HCT116 (cell line): ENCODE results near the gene FRMPD4. TPM values are rescaled to one million over a fixed set of nuclear protein-coding genes. Genes with fewer than 3 reads are reported as not detected.

Experiments used
- ATAC-seq: fragments of 200-7000 bp; cut with Tn5 transposase; 2 replicates; pipeline ENCODE4 v1.9.1; 2020; ENCODE audit warnings: mild to moderate bottlenecking, moderate library complexity
- BruUV-seq: library from RNA; stranded (reverse); fragments of 400-500 nt; replicated peaks from 2 replicates; lab custom pipeline; 2021; lab: Mats Ljungman, UMichigan
- CTCF ChIA-PET: fragments of 300-600 bp; sonication (Branson Sonifier 250); formaldehyde crosslinking; loops from one replicate; lab custom pipeline; 2021; ENCODE audit warnings: antibody characterized with exemption; lab: Charles Lee
- POLR2A ChIA-PET: fragments of 300-600, 350-600 bp; sonication (Branson Sonifier 250); formaldehyde crosslinking; loops from one replicate; lab custom pipeline; 2021; ENCODE audit warnings: antibody characterized with exemption; lab: Charles Lee
- RAD21 ChIA-PET, 2 experiments: fragments of 300-600 bp; sonication (Branson Sonifier 250); formaldehyde crosslinking; loops; one replicate each; lab custom pipeline; 2023; ENCODE audit warnings: low total read pairs in 2 of 2; ENCODE audit not compliant: uncharacterized antibody in 2 of 2, unreplicated experiment in 2 of 2, low non-redundant PET in 1 of 2; lab: Charles Lee
- DNase-seq: peaks from one replicate; pipeline ENCODE4 v3.0.0-alpha.2; 2010; ENCODE audit warnings: low read depth, low spot score
- H2AFZ ChIP-seq: fragments of 200-600 bp; shearing (Covaris generic), sonication (generic); 2 replicates; pipeline ENCODE4 v1.6.1; 2017; ENCODE audit warnings: low read depth, mixed run types, mixed read lengths, antibody characterized with exemption, low read length; ENCODE audit not compliant: poor library complexity, severe bottlenecking
- H3K27ac ChIP-seq: 2 replicates; pipeline ENCODE4 v1.5.1; 2012; ENCODE audit warnings: low read depth, low read length
- H3K27me3 ChIP-seq: fragments of 200-600 bp; sonication (generic); 2 replicates; pipeline ENCODE4 v1.6.1; 2016; ENCODE audit warnings: mixed run types, low read length, mixed read lengths; ENCODE audit not compliant: insufficient read depth
- H3K36me3 ChIP-seq, 2 experiments: fragments of 200-500 bp in 1 of 2; fragments of 200-600 bp in 1 of 2; sonication (Bioruptor generic) in 1 of 2; sonication (generic) in 1 of 2; 2 replicates each; pipeline versions ENCODE4 v1.5.1 to v1.6.1; 2014 to 2016; ENCODE audit warnings: low read length in 2 of 2, inconsistent platforms in 1 of 2, mixed read lengths in 1 of 2, mixed run types in 1 of 2; ENCODE audit not compliant: insufficient read depth in 2 of 2, control insufficient read depth in 1 of 2
- H3K4me1 ChIP-seq, 2 experiments: fragments of 200-600 bp in 1 of 2; sonication (generic) in 1 of 2; 2 replicates each; pipeline versions ENCODE4 v1.5.1 to v1.6.1; 2012 to 2017; ENCODE audit warnings: low read length in 2 of 2, inconsistent platforms in 1 of 2, mild to moderate bottlenecking in 1 of 2, mixed read lengths in 1 of 2, mixed run types in 1 of 2, moderate library complexity in 1 of 2; ENCODE audit not compliant: insufficient read depth in 2 of 2, control insufficient read depth in 1 of 2
- H3K4me2 ChIP-seq: fragments of 200-600 bp; sonication (generic); 2 replicates; pipeline ENCODE4 v1.6.1; 2017; ENCODE audit warnings: mixed run types, low read length, mixed read lengths
- H3K4me3 ChIP-seq, 2 experiments: fragments of 200-600 bp in 1 of 2; sonication (generic) in 1 of 2; replicated peaks in 1 of 2; 2 replicates each; pipeline ENCODE4 v1.5.1; 2011 to 2016; ENCODE audit warnings: low read length in 2 of 2, control low read depth in 1 of 2, low read depth in 1 of 2, mild to moderate bottlenecking in 1 of 2, mixed read lengths in 1 of 2, mixed run types in 1 of 2
- H3K79me2 ChIP-seq: fragments of 200-600 bp; sonication (generic); 2 replicates; pipeline ENCODE4 v1.6.1; 2017; ENCODE audit warnings: mild to moderate bottlenecking, mixed run types, low read length, moderate library complexity, mixed read lengths; ENCODE audit not compliant: insufficient read depth
- H3K9ac ChIP-seq: fragments of 200-600 bp; sonication (generic); 2 replicates; pipeline ENCODE4 v1.6.1; 2016; ENCODE audit warnings: low read length, mixed read lengths
- H3K9me2 ChIP-seq: fragments of 200-600 bp; sonication (generic), shearing (Covaris generic); 2 replicates; pipeline ENCODE4 v1.6.1; 2017; ENCODE audit warnings: mixed run types, mild to moderate bottlenecking, moderate library complexity; ENCODE audit not compliant: insufficient read depth
- H3K9me3 ChIP-seq, 2 experiments: fragments of 200-500 bp in 1 of 2; fragments of 200-600 bp in 1 of 2; sonication (Bioruptor generic) in 1 of 2; sonication (generic) in 1 of 2; 2 replicates each; pipeline ENCODE4 v1.6.1; 2014 to 2017; ENCODE audit warnings: low read length in 2 of 2, mixed read lengths in 2 of 2, inconsistent platforms in 1 of 2, low read depth in 1 of 2, mild to moderate bottlenecking in 1 of 2, mixed run types in 1 of 2, moderate library complexity in 1 of 2; ENCODE audit not compliant: control insufficient read depth in 1 of 2, insufficient read depth in 1 of 2
- H4K20me1 ChIP-seq: fragments of 200-600 bp; sonication (generic), shearing (Covaris generic); 2 replicates; pipeline ENCODE4 v1.6.1; 2017; ENCODE audit warnings: mixed run types, mild to moderate bottlenecking, moderate library complexity; ENCODE audit not compliant: insufficient read depth
- CBX3 ChIP-seq: IDR thresholded peaks from 2 replicates; pipeline ENCODE4 v1.6.1; 2012; ENCODE audit warnings: low read depth
- CEBPB ChIP-seq: IDR thresholded peaks from 2 replicates; pipeline ENCODE4 v1.6.1; 2012; ENCODE audit warnings: low read depth
- EGR1 ChIP-seq: IDR thresholded peaks from 2 replicates; pipeline ENCODE4 v1.6.1; 2012; ENCODE audit warnings: low read depth
- EZH2 ChIP-seq: fragments of 200-600 bp; sonication (generic); IDR thresholded peaks from 2 replicates; pipeline ENCODE4 v1.6.1; 2017; ENCODE audit warnings: antibody characterized with exemption, mixed run types
- EZH2phosphoT487 ChIP-seq: fragments of 200-600 bp; IDR thresholded peaks from 2 replicates; pipeline ENCODE4 v1.6.1; 2018; ENCODE audit warnings: antibody characterized with exemption, borderline replicate concordance
- FOSL1 ChIP-seq: IDR thresholded peaks from 2 replicates; pipeline ENCODE4 v1.6.1; 2012; ENCODE audit warnings: low read depth
- JUND ChIP-seq: IDR thresholded peaks from 2 replicates; pipeline ENCODE4 v1.6.1; 2012
- POLR2A ChIP-seq: IDR thresholded peaks from 2 replicates; pipeline ENCODE4 v1.7.0; 2011; ENCODE audit warnings: borderline replicate concordance; ENCODE audit not compliant: insufficient read depth, insufficient read length; ENCODE audit errors: extremely low read depth
- POLR2AphosphoS5 ChIP-seq: IDR thresholded peaks from 2 replicates; pipeline ENCODE4 v1.6.1; 2011; ENCODE audit warnings: mild to moderate bottlenecking, low read depth, low read length, moderate library complexity
- SRF ChIP-seq: IDR thresholded peaks from 2 replicates; pipeline ENCODE4 v1.6.1; 2012; ENCODE audit warnings: low read depth
- TCF7L2 ChIP-seq: IDR thresholded peaks from 2 replicates; pipeline ENCODE4 v1.7.0; 2011; ENCODE audit warnings: borderline replicate concordance, inconsistent platforms; ENCODE audit not compliant: insufficient read depth, insufficient read length; ENCODE audit errors: extremely low read depth
- ZFX ChIP-seq: fragments of 450-650 bp; IDR thresholded peaks from 2 replicates; pipeline ENCODE4 v1.6.1; 2017
- intact Hi-C: fragments of 100-400 bp; cut with micrococcal nuclease; formaldehyde crosslinking; loops from 2 replicates; pipeline ENCODE4 v1.10.0; 2022
- total RNA-seq: library from RNA; stranded (reverse); gene quantifications from one replicate; pipeline ENCODE4 v1.2.1, GENCODE V29; 2021; ENCODE audit not compliant: unreplicated experiment
- TF ChIP-seq, protein P1 (sequence below), 3 experiments: fragments of 200-600 bp in 1 of 3; sonication (generic) in 1 of 3; IDR thresholded peaks in 2 of 3; conservative IDR thresholded peaks in 1 of 3; 2 replicates each; pipeline ENCODE4 v1.5.1; 2012 to 2017; ENCODE audit warnings: low read depth in 2 of 3, low read length in 2 of 3, antibody characterized with exemption in 1 of 3, borderline replicate concordance in 1 of 3, control low read depth in 1 of 3, mild to moderate bottlenecking in 1 of 3, mixed read lengths in 1 of 3, mixed run types in 1 of 3, moderate library complexity in 1 of 3; ENCODE audit not compliant: insufficient read depth in 1 of 3
- TF ChIP-seq, protein P2 (sequence below): IDR thresholded peaks from 2 replicates; pipeline ENCODE4 v1.6.1; 2011; ENCODE audit warnings: mild to moderate bottlenecking, low read length, moderate library complexity; ENCODE audit not compliant: insufficient replicate concordance; ENCODE audit errors: extremely low read depth
- TF ChIP-seq, protein P3 (sequence below): IDR thresholded peaks from 2 replicates; pipeline ENCODE4 v1.6.1; 2012

Gene FRMPD4
- total RNA-seq, 1 experiment from 2014 or later: not detected

DNA sequence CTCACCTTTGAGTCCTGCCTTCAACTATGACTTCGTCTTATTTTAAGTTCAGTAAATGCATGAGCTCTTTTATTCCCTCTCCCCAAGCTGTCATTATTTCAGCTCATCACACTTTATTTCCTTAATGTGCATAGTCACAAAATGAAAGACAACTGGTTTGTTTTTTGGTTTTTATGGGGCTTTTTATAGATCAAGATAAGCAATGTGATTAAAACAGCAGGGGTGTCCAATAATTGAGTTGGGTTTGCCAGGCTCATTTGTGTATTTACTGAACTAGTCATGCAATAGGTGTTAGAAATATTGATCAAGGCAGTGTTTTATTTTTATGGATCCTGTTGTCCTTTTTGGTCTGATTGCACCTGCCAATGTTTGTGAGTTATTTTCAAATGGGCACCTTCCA, 102.2 kb downstream of the FRMPD4 start:
- Histone ChIP-seq H3K4me2 (no peak overlapping the region), H3K27ac (no peak overlapping the region), H3K36me3 (no peaks in the 10 kb centered on the region), H3K79me2 (no peaks in the 10 kb centered on the region), H3K4me3 (no peak overlapping the region), H4K20me1 (no peaks in the 10 kb centered on the region), H2AFZ (no peak overlapping the region), H3K9me3 (no peaks in the 10 kb centered on the region), H3K9me2 (no peaks in the 10 kb centered on the region), H3K9ac (no peak overlapping the region), H3K4me1 (no peaks in the 10 kb centered on the region), H3K27me3 (no peaks in the 10 kb centered on the region)
- ATAC-seq: no peak
- intact Hi-C loops: no loop called here
- ChIA-PET RAD21 (no interaction called here), CTCF (no interaction called here), POLR2A (no interaction called here)
- TF ChIP-seq EZH2phosphoT487: no peak
- no peak for TF ChIP-seq FOSL1
- no peak for TF ChIP-seq SRF
- no peak for TF ChIP-seq CEBPB
- TF ChIP-seq ZFX: no peak
- no peak for TF ChIP-seq POLR2AphosphoS5
- TF ChIP-seq, protein P1, sequence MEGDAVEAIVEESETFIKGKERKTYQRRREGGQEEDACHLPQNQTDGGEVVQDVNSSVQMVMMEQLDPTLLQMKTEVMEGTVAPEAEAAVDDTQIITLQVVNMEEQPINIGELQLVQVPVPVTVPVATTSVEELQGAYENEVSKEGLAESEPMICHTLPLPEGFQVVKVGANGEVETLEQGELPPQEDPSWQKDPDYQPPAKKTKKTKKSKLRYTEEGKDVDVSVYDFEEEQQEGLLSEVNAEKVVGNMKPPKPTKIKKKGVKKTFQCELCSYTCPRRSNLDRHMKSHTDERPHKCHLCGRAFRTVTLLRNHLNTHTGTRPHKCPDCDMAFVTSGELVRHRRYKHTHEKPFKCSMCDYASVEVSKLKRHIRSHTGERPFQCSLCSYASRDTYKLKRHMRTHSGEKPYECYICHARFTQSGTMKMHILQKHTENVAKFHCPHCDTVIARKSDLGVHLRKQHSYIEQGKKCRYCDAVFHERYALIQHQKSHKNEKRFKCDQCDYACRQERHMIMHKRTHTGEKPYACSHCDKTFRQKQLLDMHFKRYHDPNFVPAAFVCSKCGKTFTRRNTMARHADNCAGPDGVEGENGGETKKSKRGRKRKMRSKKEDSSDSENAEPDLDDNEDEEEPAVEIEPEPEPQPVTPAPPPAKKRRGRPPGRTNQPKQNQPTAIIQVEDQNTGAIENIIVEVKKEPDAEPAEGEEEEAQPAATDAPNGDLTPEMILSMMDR (IDR thresholded peaks at IDR 0.05 in 2 of 3, conservative IDR thresholded peaks at IDR 0.05 in 1 of 3; ENCODE audit: borderline replicate concordance in 1 of 3, insufficient read depth in 1 of 3, low read depth in 2 of 3, low read length in 2 of 3): no peak
- TF ChIP-seq, protein P2, sequence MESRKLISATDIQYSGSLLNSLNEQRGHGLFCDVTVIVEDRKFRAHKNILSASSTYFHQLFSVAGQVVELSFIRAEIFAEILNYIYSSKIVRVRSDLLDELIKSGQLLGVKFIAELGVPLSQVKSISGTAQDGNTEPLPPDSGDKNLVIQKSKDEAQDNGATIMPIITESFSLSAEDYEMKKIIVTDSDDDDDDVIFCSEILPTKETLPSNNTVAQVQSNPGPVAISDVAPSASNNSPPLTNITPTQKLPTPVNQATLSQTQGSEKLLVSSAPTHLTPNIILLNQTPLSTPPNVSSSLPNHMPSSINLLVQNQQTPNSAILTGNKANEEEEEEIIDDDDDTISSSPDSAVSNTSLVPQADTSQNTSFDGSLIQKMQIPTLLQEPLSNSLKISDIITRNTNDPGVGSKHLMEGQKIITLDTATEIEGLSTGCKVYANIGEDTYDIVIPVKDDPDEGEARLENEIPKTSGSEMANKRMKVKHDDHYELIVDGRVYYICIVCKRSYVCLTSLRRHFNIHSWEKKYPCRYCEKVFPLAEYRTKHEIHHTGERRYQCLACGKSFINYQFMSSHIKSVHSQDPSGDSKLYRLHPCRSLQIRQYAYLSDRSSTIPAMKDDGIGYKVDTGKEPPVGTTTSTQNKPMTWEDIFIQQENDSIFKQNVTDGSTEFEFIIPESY: no peak
- no peak for TF ChIP-seq POLR2A
- TF ChIP-seq, protein P3, sequence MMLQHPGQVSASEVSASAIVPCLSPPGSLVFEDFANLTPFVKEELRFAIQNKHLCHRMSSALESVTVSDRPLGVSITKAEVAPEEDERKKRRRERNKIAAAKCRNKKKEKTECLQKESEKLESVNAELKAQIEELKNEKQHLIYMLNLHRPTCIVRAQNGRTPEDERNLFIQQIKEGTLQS: no peak
- TF ChIP-seq TCF7L2: no peak
- TF ChIP-seq JUND: no peak
- no peak for TF ChIP-seq EZH2
- no peak for TF ChIP-seq EGR1
- no peak for TF ChIP-seq CBX3
- no TSS peak for BruUV-seq
- no peak for DNase-seq
